SK-N-MC (cell line): ENCODE results near the gene GPRC5A.

Experiments used
- DNase-seq: peaks from one replicate; pipeline ENCODE4 v3.0.0-alpha.2; 2011; ENCODE audit warnings: low read depth, low spot score
- H3K27ac ChIP-seq: fragments of 200-600 bp; sonication (generic); 2 replicates; pipeline ENCODE4 v1.5.1; 2016; ENCODE audit warnings: mixed run types
- H3K36me3 ChIP-seq: fragments of 200-600 bp; sonication (generic); 2 replicates; pipeline ENCODE4 v1.6.1; 2017; ENCODE audit warnings: antibody characterized with exemption, low read length, mixed read lengths; ENCODE audit not compliant: insufficient read depth
- H3K4me3 ChIP-seq: fragments of 200-600 bp; sonication (generic); 2 replicates; pipeline ENCODE4 v1.5.1; 2016
- H3K9ac ChIP-seq: fragments of 200-600 bp; sonication (generic); 2 replicates; pipeline ENCODE4 v1.8.0; 2017; ENCODE audit warnings: mixed run types, mixed read lengths; ENCODE audit not compliant: insufficient read length
- H3K9me3 ChIP-seq: fragments of 200-600 bp; sonication (generic); 2 replicates; pipeline ENCODE4 v1.6.1; 2017; ENCODE audit warnings: low read depth, mild to moderate bottlenecking, antibody characterized with exemption, low read length, moderate library complexity, mixed read lengths
- EZH2 ChIP-seq: fragments of 200-600 bp; sonication (generic); IDR thresholded peaks from one replicate; pipeline ENCODE4 v1.6.1; 2017; ENCODE audit warnings: antibody characterized with exemption
- FOXP2 ChIP-seq: optimal IDR thresholded peaks from 2 replicates; pipeline ENCODE3; 2011; ENCODE audit warnings: mild to moderate bottlenecking, moderate library complexity; ENCODE audit not compliant: insufficient read depth; ENCODE audit errors: extremely low read length, control extremely low read depth
- POLR2AphosphoS5 ChIP-seq: IDR thresholded peaks from 2 replicates; pipeline ENCODE4 v1.6.1; 2012; ENCODE audit warnings: mild to moderate bottlenecking, low read depth, low read length, borderline replicate concordance

Gene GPRC5A

DNA sequence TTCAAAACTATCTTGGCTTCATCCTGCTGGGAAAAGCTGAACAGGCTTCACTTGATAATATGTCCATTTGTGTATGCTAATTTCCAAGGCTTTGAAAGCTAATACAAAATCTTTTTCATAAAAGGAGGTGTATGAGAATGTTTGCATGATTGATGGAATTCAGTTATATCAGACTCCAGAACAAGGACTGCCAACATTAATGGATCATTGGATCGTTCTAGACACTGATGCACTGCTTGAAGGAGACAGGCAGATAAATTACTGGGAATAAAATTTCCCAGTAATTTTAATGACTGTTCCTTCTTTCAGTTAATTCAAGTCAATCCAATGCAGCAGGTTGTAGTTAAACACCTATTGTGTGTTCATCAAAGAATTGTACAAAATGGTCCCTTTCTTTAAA lies 60.1 kb downstream of the GPRC5A start:
- Histone ChIP-seq H3K9ac (no peak overlapping the region), H3K36me3 (no peaks in the 10 kb centered on the region), H3K4me3 (no peak overlapping the region), H3K9me3 (no peaks in the 10 kb centered on the region), H3K27ac (no peak overlapping the region)
- TF ChIP-seq POLR2AphosphoS5 (no peak), FOXP2 (no peak), EZH2 (no peak)
- DNase-seq: no peak

DNA sequence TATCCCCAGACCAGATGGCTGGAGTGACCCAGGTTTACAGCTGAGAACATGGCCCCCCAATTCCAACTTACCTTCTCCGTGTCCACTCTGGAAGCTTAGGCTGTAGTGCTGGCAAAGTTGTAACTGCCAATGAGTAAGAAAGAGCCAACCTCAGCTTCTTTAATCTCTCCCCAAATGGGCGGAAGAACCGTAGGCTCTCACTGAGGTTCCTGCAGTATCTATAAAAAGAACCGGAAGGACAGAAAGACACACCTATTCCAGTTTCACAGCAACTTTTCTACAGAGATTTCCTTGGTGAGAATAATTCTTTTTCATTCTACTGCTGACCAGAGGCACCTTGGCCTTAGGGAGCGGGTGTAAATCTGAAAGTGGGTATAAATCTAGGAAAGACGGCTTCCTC lies 60.7 kb downstream of the GPRC5A start, which contains the start of gene GPRC5D:
GPRC5D (minus strand) TSS at position 135 of the 400 bp plus-strand sequence. CDS start 1,786 bp downstream, outside the sequence.
- H3K9ac ChIP-seq: no peak within 1 kb of the TSS
- no peak for DNase-seq

DNA sequence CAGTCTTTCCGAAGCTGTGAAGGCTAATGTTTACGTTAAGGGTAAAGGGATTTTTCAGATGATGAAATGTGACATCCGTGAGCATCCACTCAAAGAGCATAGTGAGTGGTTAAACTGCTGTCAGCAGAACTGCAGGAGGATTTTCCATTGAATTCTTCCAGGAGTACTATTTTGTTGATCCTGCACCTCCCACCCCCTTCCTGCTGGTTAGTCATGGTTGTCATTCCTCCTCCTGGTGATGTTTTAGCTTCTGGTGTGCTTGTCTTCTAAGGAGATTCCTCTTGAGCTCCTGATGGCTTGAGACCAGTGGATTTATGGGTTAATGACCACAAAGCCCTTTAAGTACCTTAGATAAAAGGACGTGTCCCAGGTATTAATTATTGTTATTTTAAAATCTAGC lies 63.0 kb downstream of the GPRC5A start:
- TF ChIP-seq FOXP2: no peak
- no peak for TF ChIP-seq EZH2
- TF ChIP-seq POLR2AphosphoS5: no peak
- DNase-seq: no peak

More for the DNA sequence above, 60.7 kb downstream of the GPRC5A start, which contains the start of gene GPRC5D:
- Histone ChIP-seq H3K4me3 (no peak within 1 kb of the TSS), H3K9me3 (no peaks in the 10 kb centered on the region), H3K27ac (no peak within 1 kb of the TSS), H3K36me3 (no peaks in the 10 kb centered on the region)
- no peak for TF ChIP-seq EZH2
- no peak for TF ChIP-seq FOXP2
- TF ChIP-seq POLR2AphosphoS5: no peak

DNA sequence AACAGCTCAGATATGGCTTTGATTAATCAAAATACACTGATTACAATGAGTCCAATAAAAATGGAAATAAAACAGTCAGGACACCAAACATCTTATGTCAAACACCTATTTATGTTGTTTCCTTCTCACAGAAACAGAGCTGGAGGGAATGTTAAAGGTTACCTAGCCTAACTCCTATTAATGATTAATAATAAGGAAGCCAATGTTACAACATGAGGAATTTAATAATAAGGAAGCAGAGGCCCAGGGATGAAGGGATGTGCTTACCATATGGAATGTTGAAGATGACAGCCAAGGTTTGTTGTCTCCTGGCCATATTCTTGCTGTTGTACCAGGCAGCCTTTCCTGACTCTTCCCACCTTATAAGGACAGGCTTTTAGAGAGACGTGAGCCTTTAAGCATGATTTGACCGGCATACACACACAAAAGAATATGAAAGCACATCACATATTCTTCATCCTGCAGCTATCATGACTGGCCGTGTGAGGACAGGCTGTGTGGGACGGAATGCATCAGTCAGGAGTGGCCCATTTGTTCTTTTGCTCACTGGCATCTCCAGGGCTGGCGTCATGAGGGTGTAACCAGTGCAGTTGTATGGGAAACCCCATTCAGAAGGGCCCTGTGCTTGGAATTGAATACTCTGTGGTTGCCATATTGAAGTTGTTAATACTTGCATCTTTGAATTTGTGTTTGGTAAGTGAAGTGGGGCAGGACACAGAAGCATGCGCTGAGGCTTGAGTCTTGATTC lies 63.7 kb downstream of the GPRC5A start:
- Histone ChIP-seq H3K4me3 (no peak overlapping the region), H3K9ac (no peak overlapping the region), H3K9me3 (no peaks in the 10 kb centered on the region), H3K27ac (no peak overlapping the region), H3K36me3 (no peaks in the 10 kb centered on the region)
- no peak for DNase-seq
- TF ChIP-seq EZH2 (no peak), FOXP2 (no peak), POLR2AphosphoS5 (no peak)

More for the DNA sequence above, 63.0 kb downstream of the GPRC5A start:
- H3K4me3 ChIP-seq: no peak overlapping the region
- H3K27ac ChIP-seq: no peak overlapping the region
- H3K9me3 ChIP-seq: no peaks in the 10 kb centered on the region
- no peak overlapping the region for H3K9ac ChIP-seq
- no peaks in the 10 kb centered on the region for H3K36me3 ChIP-seq

DNA sequence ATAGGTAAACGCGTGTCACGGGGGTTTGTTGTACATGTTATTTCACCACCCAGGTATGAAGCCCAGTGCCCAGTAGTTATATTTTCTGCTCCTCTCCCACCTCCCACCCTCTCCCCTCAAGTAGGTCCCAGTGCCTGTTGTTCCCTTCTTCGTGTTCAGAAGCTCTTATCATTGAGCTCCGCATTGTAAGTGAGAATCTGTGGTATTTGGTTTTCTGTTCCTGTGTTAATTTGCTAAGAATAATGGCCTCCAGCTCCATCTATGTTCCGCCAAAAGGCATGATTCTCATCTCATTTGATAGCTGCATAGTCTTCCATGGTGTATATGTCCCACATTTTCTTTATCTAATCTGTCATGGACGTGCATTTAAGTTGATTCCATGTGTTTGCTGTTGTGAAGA lies 67.5 kb downstream of the GPRC5A start:
- Histone ChIP-seq H3K4me3 (no peak overlapping the region), H3K9ac (no peak overlapping the region), H3K36me3 (no peaks in the 10 kb centered on the region), H3K9me3 (no peaks in the 10 kb centered on the region), H3K27ac (no peak overlapping the region)
- TF ChIP-seq EZH2 (no peak), POLR2AphosphoS5 (no peak), FOXP2 (no peak)
- DNase-seq: no peak

DNA sequence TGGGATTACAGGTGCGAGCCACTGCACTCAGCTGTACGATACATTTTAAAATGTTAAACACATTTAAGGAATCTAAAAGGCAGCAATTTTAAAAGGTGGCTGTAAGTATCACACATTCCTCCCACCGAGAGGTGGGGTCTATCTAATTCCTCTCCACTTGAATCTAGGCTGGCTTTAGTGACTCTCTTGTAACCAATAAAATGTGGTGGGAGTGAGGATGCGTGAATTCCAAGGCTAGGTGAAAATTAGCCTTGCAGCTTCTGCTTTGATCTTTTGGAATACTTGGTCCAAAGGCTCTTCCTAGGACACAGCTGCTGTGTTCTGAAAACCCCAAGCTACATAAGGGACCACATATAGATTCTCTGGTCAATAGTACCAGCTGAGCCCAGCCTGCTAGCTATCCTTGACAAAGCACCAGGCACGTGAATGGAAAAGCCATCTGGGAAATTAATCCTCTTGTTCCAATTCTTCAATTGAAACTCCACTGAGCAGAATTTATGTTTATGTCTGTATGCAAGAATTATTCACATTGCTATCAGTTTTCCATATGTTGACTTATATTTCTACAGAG lies 69.4 kb downstream of the GPRC5A start:
- Histone ChIP-seq H3K27ac (no peak overlapping the region), H3K4me3 (no peak overlapping the region), H3K9me3 (no peaks in the 10 kb centered on the region), H3K36me3 (no peaks in the 10 kb centered on the region), H3K9ac (no peak overlapping the region)
- no peak for TF ChIP-seq EZH2
- DNase-seq: no peak

DNA sequence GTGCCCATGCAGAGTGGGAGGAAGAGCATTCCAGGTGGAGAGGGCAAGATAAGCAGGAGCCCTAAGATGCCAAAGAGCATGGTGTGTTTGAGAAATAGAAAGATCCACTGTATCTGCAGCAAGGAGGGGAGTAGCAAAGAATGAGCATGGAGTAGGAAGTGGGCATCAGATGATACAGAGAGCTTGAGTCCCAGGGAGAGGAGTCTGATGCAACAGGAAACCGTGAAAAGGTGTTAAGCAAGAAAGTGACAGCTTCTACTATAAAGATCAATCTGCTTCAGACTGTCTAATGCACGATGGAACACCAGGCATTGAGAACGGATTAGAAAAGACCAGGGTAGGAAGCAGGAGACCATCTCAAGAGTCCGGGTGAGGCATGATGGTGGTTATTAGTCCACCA lies 72.9 kb downstream of the GPRC5A start:
- H3K36me3 ChIP-seq: no peaks in the 10 kb centered on the region
- TF ChIP-seq FOXP2 (no peak), EZH2 (no peak), POLR2AphosphoS5 (no peak)
- DNase-seq: no peak
- H3K9ac ChIP-seq: no peak overlapping the region
- H3K9me3 ChIP-seq: no peaks in the 10 kb centered on the region
- H3K27ac ChIP-seq: no peak overlapping the region
- H3K4me3 ChIP-seq: no peak overlapping the region

DNA sequence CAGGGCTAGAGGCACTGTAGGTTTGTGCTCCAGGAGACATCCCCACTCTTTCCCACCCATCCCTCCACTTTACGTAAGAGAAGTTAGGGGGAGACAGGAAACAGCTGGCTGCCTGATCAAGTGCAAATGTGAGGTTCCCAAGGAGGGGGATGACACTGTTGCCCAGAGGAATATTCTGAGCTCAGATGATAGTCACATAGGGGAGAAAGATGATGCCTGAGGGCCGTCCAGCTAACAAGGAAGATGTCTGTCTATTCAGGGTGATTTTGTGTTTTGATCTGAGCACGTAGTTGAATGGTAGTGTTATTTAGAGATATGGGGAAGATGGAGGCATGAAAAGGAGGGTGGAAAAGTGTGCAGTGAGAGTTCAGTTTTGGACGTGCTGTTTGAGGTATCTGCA lies 74.5 kb downstream of the GPRC5A start:
- Histone ChIP-seq H3K9ac (no peak overlapping the region), H3K4me3 (no peak overlapping the region), H3K27ac (no peak overlapping the region), H3K9me3 (no peaks in the 10 kb centered on the region), H3K36me3 (no peaks in the 10 kb centered on the region)
- no peak for DNase-seq
- TF ChIP-seq EZH2: no peak
- TF ChIP-seq FOXP2: no peak
- no peak for TF ChIP-seq POLR2AphosphoS5
